HepG2 (cell line): ENCODE measurements around the gene PPP1R3A. TPM values are rescaled to one million over a fixed set of nuclear protein-coding genes. Genes with fewer than 3 reads are reported as not detected.

Experiments
- ATAC-seq: fragments of 200-7000 bp; cut with Tn5 transposase; 3 replicates; pipeline ENCODE4 v1.9.1; 2020; ENCODE audit warnings: mild to moderate bottlenecking, moderate library complexity
- BruUV-seq: library from RNA; stranded (reverse); fragments of 400-500 nt; replicated peaks from 2 replicates; lab custom pipeline; 2021; lab: Mats Ljungman, UMichigan
- CTCF ChIA-PET: fragments of 300-600 bp; formaldehyde crosslinking; extraction: SDS; loops from one replicate; lab custom pipeline; 2021; ENCODE audit warnings: low total read pairs, inconsistent platforms, low intra/inter-chr PET ratio; lab: Yijun Ruan, JAX
- POLR2A ChIA-PET: fragments of 350-600 bp; sonication (Branson Sonifier 250); formaldehyde crosslinking; loops from one replicate; lab custom pipeline; 2020; ENCODE audit warnings: antibody characterized with exemption, inconsistent platforms; lab: Yijun Ruan, JAX
- DNase-seq: peaks from one replicate; pipeline ENCODE4 v3.0.0-alpha.2; 2015; ENCODE audit warnings: low spot score
- FAIRE-seq: peaks from 3 replicates; lab custom pipeline; 2011; peaks lifted over from hg19 to GRCh38; lab: Jason Lieb, UNC
- H2AFZ ChIP-seq: one replicate; pipeline ENCODE4 v1.6.1; 2011; ENCODE audit warnings: low read length, inconsistent platforms
- H3K27ac ChIP-seq: fragments of 300-600 bp; 3 replicates; pipeline ENCODE4 v1.8.0; 2011; ENCODE audit warnings: mixed run types, mild to moderate bottlenecking, mixed read lengths, low read length, inconsistent platforms; ENCODE audit not compliant: insufficient read depth; ENCODE audit errors: extremely low read length
- H3K27me3 ChIP-seq, 2 experiments: fragments of 200-600 bp in 1 of 2; 2 replicates in 1 of 2; 3 replicates in 1 of 2; pipeline versions ENCODE4 v1.6.0 to v1.8.0; 2011; ENCODE audit warnings: low read length in 2 of 2, mild to moderate bottlenecking in 2 of 2, moderate library complexity in 2 of 2, inconsistent platforms in 1 of 2; ENCODE audit not compliant: insufficient read depth in 2 of 2, control insufficient read depth in 1 of 2
- H3K36me3 ChIP-seq, 2 experiments: fragments of 200-600 bp in 1 of 2; replicated peaks in 1 of 2; 2 replicates in 1 of 2; 3 replicates in 1 of 2; pipeline versions ENCODE4 v1.5.1 to v1.8.0; 2011; ENCODE audit warnings: low read length in 2 of 2, inconsistent platforms in 1 of 2; ENCODE audit not compliant: insufficient read depth in 2 of 2, control insufficient read depth in 1 of 2
- H3K4me1 ChIP-seq: 2 replicates; pipeline ENCODE4 v1.5.1; 2012; ENCODE audit warnings: low read length, inconsistent platforms; ENCODE audit not compliant: insufficient read depth
- H3K4me2 ChIP-seq: 2 replicates; pipeline ENCODE4 v1.6.0; 2011; ENCODE audit warnings: low read depth, low read length, inconsistent platforms
- H3K4me3 ChIP-seq, 3 experiments: fragments of 200-600 bp in 1 of 3; sonication (generic), shearing (Covaris generic) in 1 of 3; replicated peaks in 1 of 3; 2 replicates each; pipeline ENCODE4 v1.5.1; 2011 to 2016; ENCODE audit warnings: low read length in 3 of 3, inconsistent platforms in 2 of 3, low read depth in 2 of 3, mild to moderate bottlenecking in 2 of 3, control low read depth in 1 of 3, mixed read lengths in 1 of 3; ENCODE audit not compliant: insufficient read depth in 1 of 3
- H3K79me2 ChIP-seq: one replicate; pipeline ENCODE4 v1.6.1; 2011; ENCODE audit warnings: low read length, inconsistent platforms; ENCODE audit not compliant: insufficient read depth
- H3K9ac ChIP-seq: 2 replicates; pipeline ENCODE4 v1.6.0; 2011; ENCODE audit warnings: mild to moderate bottlenecking, low read depth, low read length, inconsistent platforms; ENCODE audit not compliant: insufficient read depth
- H3K9me3 ChIP-seq: 2 replicates; pipeline ENCODE4 v1.5.1; 2012; ENCODE audit warnings: mild to moderate bottlenecking, low read length
- H4K20me1 ChIP-seq: 2 replicates; pipeline ENCODE4 v1.6.0; 2011; ENCODE audit warnings: inconsistent platforms, mild to moderate bottlenecking, low read length, moderate library complexity; ENCODE audit not compliant: insufficient read depth
- DR1 ChIP-seq: sonication (generic); formaldehyde crosslinking; IDR thresholded peaks from 2 replicates; pipeline ENCODE4 v1.8.0; 2021; ENCODE audit warnings: mild to moderate bottlenecking, missing genetic modification reagents, inconsistent platforms
- ISX ChIP-seq: sonication (generic); formaldehyde crosslinking; conservative IDR thresholded peaks from 2 replicates; pipeline ENCODE4 v1.5.0; 2020; ENCODE audit warnings: missing genetic modification reagents
- MTF1 ChIP-seq: sonication (generic); formaldehyde crosslinking; IDR thresholded peaks from 2 replicates; pipeline ENCODE4 v1.5.0; 2020; ENCODE audit warnings: missing genetic modification reagents
- MTF2 ChIP-seq: sonication (generic); formaldehyde crosslinking; IDR thresholded peaks from 2 replicates; pipeline ENCODE4 v1.5.0; 2020; ENCODE audit warnings: missing genetic modification reagents, borderline replicate concordance
- NCOR1 ChIP-seq: fragments of 200-600 bp; sonication (generic); IDR thresholded peaks from 2 replicates; pipeline ENCODE4 v1.7.0; 2017; ENCODE audit warnings: antibody characterized with exemption, low read length, borderline replicate concordance
- SIX1 ChIP-seq: sonication (generic); formaldehyde crosslinking; IDR thresholded peaks from 2 replicates; pipeline ENCODE4 v1.4.0; 2020; ENCODE audit warnings: missing genetic modification reagents, borderline replicate concordance
- SRF ChIP-seq: IDR thresholded peaks from 2 replicates; pipeline ENCODE4 v1.6.1; 2011; ENCODE audit warnings: mild to moderate bottlenecking, low read depth, low read length, moderate library complexity
- ZNF136 ChIP-seq: sonication (generic); formaldehyde crosslinking; IDR thresholded peaks from 2 replicates; pipeline ENCODE4 v1.8.1; 2022; ENCODE audit warnings: low read depth, mild to moderate bottlenecking, moderate library complexity, missing genetic modification reagents
- ZNF224 ChIP-seq: sonication (generic); formaldehyde crosslinking; IDR thresholded peaks from 2 replicates; pipeline ENCODE4 v1.5.0; 2020; ENCODE audit warnings: mild to moderate bottlenecking, missing genetic modification reagents
- ZNF274 ChIP-seq: sonication (generic); formaldehyde crosslinking; IDR thresholded peaks from 2 replicates; pipeline ENCODE4 v1.5.1; 2020; ENCODE audit warnings: mild to moderate bottlenecking, missing genetic modification reagents
- ZNF337 ChIP-seq: sonication (generic); formaldehyde crosslinking; IDR thresholded peaks from 2 replicates; pipeline ENCODE4 v1.5.1; 2020; ENCODE audit warnings: missing genetic modification reagents, low read depth, mild to moderate bottlenecking, borderline replicate concordance
- in situ Hi-C: cut with HindIII; loops from 2 replicates; pipeline ENCODE4 v1.10.0; 2017; ENCODE audit warnings: low pct_unique_long_range_greater_than_20kb; ENCODE audit not compliant: extremely low pct_ligation_motif_present
- intact Hi-C: fragments of 100-400 bp; cut with micrococcal nuclease; formaldehyde crosslinking; loops from one replicate; pipeline ENCODE4 v1.10.0; 2022; ENCODE audit not compliant: unreplicated experiment
- polyA plus RNA-seq, 8 experiments: library from polyadenylated mRNA; depleted of rRNA in 3 of 8; stranded (reverse) in 7 of 8; unstranded in 1 of 8; fragments of >200 nt; fragmentation: Illumina TruSeq in 4 of 8; extraction: Trizol in 4 of 8; gene quantifications; 2 replicates each; pipeline versions ENCODE4 v1.2.1 to v1.2.3, GENCODE V29; 2011 to 2016; ENCODE audit warnings: low read depth in 4 of 8, missing spikeins in 1 of 8, mixed read lengths in 1 of 8; ENCODE audit not compliant: insufficient read depth in 1 of 8
- total RNA-seq, 5 experiments: library from RNA; depleted of rRNA; stranded (reverse); fragments of >200 nt; fragmentation: Illumina TruSeq; extraction: Trizol; gene quantifications; 2 replicates each; pipeline ENCODE4 v1.2.3, GENCODE V29; 2016; ENCODE audit warnings: low read depth in 1 of 5
- TF ChIP-seq, protein P1 (sequence below): sonication (generic); formaldehyde crosslinking; IDR thresholded peaks from 2 replicates; pipeline ENCODE4 v1.5.0; 2020; ENCODE audit warnings: mild to moderate bottlenecking, missing genetic modification reagents
- TF ChIP-seq, protein P2 (sequence below): sonication (generic); formaldehyde crosslinking; IDR thresholded peaks from 2 replicates; pipeline ENCODE4 v1.4.0; 2020; ENCODE audit warnings: low read depth, mild to moderate bottlenecking, missing genetic modification reagents
- TF ChIP-seq, protein P3 (sequence below): sonication (generic); formaldehyde crosslinking; IDR thresholded peaks from 2 replicates; pipeline ENCODE4 v1.9.0; 2022; ENCODE audit warnings: missing genetic modification reagents, mild to moderate bottlenecking, borderline replicate concordance
- TF ChIP-seq, protein P4 (sequence below): sonication (generic); formaldehyde crosslinking; IDR thresholded peaks from 2 replicates; pipeline ENCODE4 v1.5.0; 2020; ENCODE audit warnings: mild to moderate bottlenecking, missing genetic modification reagents
- TF ChIP-seq, protein P5 (sequence below): fragments of 450-650 bp; IDR thresholded peaks from 2 replicates; pipeline ENCODE4 v1.6.1; 2017

The PPP1R3A gene
- total and polyA plus RNA-seq, 2 of the 13 experiments (the other 11 are each of a cell fraction or from before 2014, with no cell fraction given), result not detected

DNA sequence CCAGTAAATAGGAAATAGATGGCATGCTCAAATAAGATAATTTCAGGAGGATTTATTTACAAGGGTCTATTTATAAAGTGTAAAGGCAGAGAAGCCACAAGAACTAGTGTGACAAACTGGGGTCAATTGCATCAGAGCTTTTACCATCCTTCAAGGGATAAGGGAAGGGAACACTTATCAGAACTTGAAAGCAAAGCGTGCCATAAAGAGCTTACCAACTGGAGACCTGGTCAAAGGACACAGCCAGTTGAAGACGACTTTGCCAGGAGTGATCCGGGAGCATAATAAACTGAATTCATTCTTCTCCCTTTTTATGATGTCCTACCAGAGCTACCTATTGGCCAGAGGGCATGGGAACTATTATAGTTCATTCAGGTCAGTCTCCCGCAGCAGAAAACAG, 3.2 kb upstream of the PPP1R3A start (continued):
- TF ChIP-seq, protein P1, sequence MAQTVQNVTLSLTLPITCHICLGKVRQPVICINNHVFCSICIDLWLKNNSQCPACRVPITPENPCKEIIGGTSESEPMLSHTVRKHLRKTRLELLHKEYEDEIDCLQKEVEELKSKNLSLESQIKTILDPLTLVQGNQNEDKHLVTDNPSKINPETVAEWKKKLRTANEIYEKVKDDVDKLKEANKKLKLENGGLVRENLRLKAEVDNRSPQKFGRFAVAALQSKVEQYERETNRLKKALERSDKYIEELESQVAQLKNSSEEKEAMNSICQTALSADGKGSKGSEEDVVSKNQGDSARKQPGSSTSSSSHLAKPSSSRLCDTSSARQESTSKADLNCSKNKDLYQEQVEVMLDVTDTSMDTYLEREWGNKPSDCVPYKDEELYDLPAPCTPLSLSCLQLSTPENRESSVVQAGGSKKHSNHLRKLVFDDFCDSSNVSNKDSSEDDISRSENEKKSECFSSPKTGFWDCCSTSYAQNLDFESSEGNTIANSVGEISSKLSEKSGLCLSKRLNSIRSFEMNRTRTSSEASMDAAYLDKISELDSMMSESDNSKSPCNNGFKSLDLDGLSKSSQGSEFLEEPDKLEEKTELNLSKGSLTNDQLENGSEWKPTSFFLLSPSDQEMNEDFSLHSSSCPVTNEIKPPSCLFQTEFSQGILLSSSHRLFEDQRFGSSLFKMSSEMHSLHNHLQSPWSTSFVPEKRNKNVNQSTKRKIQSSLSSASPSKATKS (CRISPR knock-in tag), result no peak
- TF ChIP-seq SRF (no peak), DR1 (CRISPR knock-in tag) (no peak), ZNF136 (CRISPR knock-in tag) (no peak), MTF1 (CRISPR knock-in tag) (no peak), NCOR1 (no peak), ZNF224 (no peak)
- TF ChIP-seq, protein P2, sequence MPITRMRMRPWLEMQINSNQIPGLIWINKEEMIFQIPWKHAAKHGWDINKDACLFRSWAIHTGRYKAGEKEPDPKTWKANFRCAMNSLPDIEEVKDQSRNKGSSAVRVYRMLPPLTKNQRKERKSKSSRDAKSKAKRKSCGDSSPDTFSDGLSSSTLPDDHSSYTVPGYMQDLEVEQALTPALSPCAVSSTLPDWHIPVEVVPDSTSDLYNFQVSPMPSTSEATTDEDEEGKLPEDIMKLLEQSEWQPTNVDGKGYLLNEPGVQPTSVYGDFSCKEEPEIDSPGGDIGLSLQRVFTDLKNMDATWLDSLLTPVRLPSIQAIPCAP (CRISPR knock-in tag), result no peak

DNA sequence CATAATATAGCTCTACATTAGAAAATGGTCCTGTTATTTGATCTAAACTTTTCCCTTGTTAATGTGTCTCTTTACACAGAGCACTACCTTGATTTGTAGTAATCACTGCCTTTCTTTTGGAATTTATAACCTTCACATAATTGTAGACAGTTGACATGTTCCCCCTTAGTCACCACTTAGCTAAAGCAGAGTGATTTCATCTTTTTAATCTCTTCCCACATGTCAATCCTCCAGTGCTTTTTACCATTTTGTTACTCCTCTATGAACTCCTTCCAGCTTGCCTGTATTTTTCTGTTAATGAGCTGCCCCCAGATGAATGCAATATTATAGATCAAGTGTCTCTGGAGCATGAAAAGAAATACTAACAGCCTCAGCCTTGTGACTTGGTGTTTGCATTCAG, 2.6 kb upstream of the PPP1R3A start:
- in situ Hi-C loops, result no loop called here
- Histone ChIP-seq H3K9me3 (no peaks in the 10 kb centered on the region), H3K27me3 (no peaks in the 10 kb centered on the region), H3K36me3 (no peaks in the 10 kb centered on the region), H2AFZ (no peak overlapping the region), H4K20me1 (no peaks in the 10 kb centered on the region), H3K79me2 (no peaks in the 10 kb centered on the region), H3K4me2 (no peak overlapping the region), H3K4me3 (no peak overlapping the region), H3K9ac (no peak overlapping the region), H3K4me1 (no peaks in the 10 kb centered on the region), H3K27ac (no peak overlapping the region)
- POLR2A ChIA-PET, result no interaction called here
- no TSS peak for BruUV-seq
- DNase-seq (no peak), ATAC-seq (no peak), FAIRE-seq (no peak)
- CTCF ChIA-PET, result no interaction called here
- intact Hi-C loops, result no loop called here
- TF ChIP-seq, protein P3, sequence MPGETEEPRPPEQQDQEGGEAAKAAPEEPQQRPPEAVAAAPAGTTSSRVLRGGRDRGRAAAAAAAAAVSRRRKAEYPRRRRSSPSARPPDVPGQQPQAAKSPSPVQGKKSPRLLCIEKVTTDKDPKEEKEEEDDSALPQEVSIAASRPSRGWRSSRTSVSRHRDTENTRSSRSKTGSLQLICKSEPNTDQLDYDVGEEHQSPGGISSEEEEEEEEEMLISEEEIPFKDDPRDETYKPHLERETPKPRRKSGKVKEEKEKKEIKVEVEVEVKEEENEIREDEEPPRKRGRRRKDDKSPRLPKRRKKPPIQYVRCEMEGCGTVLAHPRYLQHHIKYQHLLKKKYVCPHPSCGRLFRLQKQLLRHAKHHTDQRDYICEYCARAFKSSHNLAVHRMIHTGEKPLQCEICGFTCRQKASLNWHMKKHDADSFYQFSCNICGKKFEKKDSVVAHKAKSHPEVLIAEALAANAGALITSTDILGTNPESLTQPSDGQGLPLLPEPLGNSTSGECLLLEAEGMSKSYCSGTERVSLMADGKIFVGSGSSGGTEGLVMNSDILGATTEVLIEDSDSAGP (CRISPR knock-in tag), result no peak
- TF ChIP-seq MTF2, result no peak
- no peak for TF ChIP-seq ZNF337
- TF ChIP-seq, protein P4, sequence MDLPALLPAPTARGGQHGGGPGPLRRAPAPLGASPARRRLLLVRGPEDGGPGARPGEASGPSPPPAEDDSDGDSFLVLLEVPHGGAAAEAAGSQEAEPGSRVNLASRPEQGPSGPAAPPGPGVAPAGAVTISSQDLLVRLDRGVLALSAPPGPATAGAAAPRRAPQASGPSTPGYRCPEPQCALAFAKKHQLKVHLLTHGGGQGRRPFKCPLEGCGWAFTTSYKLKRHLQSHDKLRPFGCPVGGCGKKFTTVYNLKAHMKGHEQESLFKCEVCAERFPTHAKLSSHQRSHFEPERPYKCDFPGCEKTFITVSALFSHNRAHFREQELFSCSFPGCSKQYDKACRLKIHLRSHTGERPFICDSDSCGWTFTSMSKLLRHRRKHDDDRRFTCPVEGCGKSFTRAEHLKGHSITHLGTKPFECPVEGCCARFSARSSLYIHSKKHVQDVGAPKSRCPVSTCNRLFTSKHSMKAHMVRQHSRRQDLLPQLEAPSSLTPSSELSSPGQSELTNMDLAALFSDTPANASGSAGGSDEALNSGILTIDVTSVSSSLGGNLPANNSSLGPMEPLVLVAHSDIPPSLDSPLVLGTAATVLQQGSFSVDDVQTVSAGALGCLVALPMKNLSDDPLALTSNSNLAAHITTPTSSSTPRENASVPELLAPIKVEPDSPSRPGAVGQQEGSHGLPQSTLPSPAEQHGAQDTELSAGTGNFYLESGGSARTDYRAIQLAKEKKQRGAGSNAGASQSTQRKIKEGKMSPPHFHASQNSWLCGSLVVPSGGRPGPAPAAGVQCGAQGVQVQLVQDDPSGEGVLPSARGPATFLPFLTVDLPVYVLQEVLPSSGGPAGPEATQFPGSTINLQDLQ (CRISPR knock-in tag), result no peak
- TF ChIP-seq ISX, result no peak
- TF ChIP-seq ZNF274 (CRISPR knock-in tag), result no peak
- TF ChIP-seq SIX1 (CRISPR knock-in tag), result no peak
- TF ChIP-seq, protein P5, sequence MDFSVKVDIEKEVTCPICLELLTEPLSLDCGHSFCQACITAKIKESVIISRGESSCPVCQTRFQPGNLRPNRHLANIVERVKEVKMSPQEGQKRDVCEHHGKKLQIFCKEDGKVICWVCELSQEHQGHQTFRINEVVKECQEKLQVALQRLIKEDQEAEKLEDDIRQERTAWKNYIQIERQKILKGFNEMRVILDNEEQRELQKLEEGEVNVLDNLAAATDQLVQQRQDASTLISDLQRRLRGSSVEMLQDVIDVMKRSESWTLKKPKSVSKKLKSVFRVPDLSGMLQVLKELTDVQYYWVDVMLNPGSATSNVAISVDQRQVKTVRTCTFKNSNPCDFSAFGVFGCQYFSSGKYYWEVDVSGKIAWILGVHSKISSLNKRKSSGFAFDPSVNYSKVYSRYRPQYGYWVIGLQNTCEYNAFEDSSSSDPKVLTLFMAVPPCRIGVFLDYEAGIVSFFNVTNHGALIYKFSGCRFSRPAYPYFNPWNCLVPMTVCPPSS, result no peak
